ENCODE results near the gene SBF2. TPM values are rescaled to one million over a fixed set of nuclear protein-coding genes. Genes with fewer than 3 reads are reported as not detected.

The SBF2 gene
- total and polyA plus RNA-seq, 4 donors = 50.3 to 74.2 (median 61.3) TPM

DNA sequence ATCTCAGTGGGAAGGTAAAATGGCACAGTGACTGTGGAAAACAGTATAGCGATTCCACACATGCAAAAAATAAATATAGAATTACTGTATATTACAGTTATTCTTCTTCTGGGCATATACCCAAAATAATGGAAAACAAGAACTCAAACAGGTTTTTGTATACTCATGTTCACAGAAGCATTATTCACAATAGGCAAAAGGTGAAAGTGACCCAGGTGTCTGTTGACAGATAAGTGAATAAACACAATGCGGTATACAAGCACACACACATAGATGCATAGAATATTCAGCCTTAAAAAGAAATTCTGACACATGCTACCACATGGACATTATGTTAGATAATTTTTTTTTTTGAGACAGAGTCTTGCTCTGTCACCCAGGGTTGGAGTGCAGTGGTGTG lies 397.1 kb downstream of the SBF2 start:
- no peak for DNase-seq (ENCODE audit: low read depth in 4 of 6, low spot score in 6 of 6)
- H3K4me3 ChIP-seq (ENCODE audit: low read depth, low read length) = no peak overlapping the region
- H3K36me3 ChIP-seq (ENCODE audit: control insufficient read depth, insufficient read depth, low read length) = no peaks in the 10 kb centered on the region
- no peaks in the 10 kb centered on the region for H3K9me3 ChIP-seq (ENCODE audit: control insufficient read depth, insufficient read depth, low read length)
- no CpG with 5 or more reads among the region's 2 CpGs for WGBS (ENCODE audit: insufficient coverage)
- no peak overlapping the region for H3K27ac ChIP-seq (ENCODE audit: low read depth, low read length)
- no peaks in the 10 kb centered on the region for H3K4me1 ChIP-seq (ENCODE audit: control insufficient read depth, insufficient read depth, low read length)
- H3K27me3 ChIP-seq (ENCODE audit: control insufficient read depth, insufficient read depth, low read length) = no peaks in the 10 kb centered on the region

DNA sequence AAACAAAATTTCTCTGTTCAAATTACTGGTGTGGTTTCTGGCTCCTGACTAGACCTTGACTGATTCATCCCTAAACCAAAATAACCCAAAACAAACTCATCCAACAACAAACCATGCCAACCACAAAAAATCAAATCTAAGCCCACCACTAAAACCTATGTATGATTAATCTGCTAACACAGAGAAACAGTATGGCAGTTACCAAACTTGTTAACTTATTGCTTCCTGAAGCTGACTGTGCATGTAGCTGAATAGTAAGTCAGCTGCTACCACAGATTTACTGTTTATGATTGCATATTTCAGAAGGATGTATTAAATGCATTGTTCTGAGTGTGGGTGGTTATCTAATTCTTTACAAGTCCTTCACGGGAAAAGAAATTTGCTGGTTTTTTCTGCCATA lies 399.0 kb downstream of the SBF2 start:
- H3K36me3 ChIP-seq (ENCODE audit: control insufficient read depth, insufficient read depth, low read length) = no peaks in the 10 kb centered on the region
- H3K27ac ChIP-seq (ENCODE audit: low read depth, low read length) = no peak overlapping the region
- no peaks in the 10 kb centered on the region for H3K27me3 ChIP-seq (ENCODE audit: control insufficient read depth, insufficient read depth, low read length)
- DNase-seq (ENCODE audit: low read depth in 4 of 6, low spot score in 6 of 6) = no peak
- WGBS (ENCODE audit: insufficient coverage) = no CpG with 5 or more reads among the region's 1 CpG
- no peaks in the 10 kb centered on the region for H3K9me3 ChIP-seq (ENCODE audit: control insufficient read depth, insufficient read depth, low read length)
- H3K4me1 ChIP-seq (ENCODE audit: control insufficient read depth, insufficient read depth, low read length) = no peaks in the 10 kb centered on the region
- no peak overlapping the region for H3K4me3 ChIP-seq (ENCODE audit: low read depth, low read length)

DNA sequence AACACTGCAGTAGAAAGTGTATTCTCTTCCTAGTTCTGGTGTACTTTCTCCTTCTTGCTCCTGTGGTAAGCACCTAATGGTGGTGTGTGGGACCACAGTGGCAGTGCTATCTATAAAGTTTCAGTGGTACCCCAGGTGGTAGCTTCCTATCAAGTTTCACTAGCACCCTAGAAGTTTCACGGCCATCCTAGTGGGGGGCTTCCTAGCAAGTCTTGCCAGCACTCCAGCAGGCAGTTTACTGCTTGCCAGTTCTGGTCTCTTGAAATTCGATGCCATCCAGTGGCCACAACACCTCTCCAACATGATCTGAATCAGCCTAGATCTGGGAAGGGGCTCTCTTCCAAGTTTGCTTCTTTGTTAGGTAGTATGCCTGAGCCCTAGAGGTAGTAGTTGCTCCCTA lies 400.5 kb downstream of the SBF2 start:
- Histone ChIP-seq H3K27ac (ENCODE audit: low read depth, low read length) (no peak overlapping the region), H3K4me1 (ENCODE audit: control insufficient read depth, insufficient read depth, low read length) (no peaks in the 10 kb centered on the region), H3K4me3 (ENCODE audit: low read depth, low read length) (no peak overlapping the region), H3K36me3 (ENCODE audit: control insufficient read depth, insufficient read depth, low read length) (no peaks in the 10 kb centered on the region), H3K9me3 (ENCODE audit: control insufficient read depth, insufficient read depth, low read length) (no peaks in the 10 kb centered on the region), H3K27me3 (ENCODE audit: control insufficient read depth, insufficient read depth, low read length) (no peaks in the 10 kb centered on the region)
- 56% methylated on average over 1 of the region's 2 CpGs for WGBS (ENCODE audit: insufficient coverage)
- DNase-seq (ENCODE audit: low read depth in 4 of 6, low spot score in 6 of 6) = no peak

DNA sequence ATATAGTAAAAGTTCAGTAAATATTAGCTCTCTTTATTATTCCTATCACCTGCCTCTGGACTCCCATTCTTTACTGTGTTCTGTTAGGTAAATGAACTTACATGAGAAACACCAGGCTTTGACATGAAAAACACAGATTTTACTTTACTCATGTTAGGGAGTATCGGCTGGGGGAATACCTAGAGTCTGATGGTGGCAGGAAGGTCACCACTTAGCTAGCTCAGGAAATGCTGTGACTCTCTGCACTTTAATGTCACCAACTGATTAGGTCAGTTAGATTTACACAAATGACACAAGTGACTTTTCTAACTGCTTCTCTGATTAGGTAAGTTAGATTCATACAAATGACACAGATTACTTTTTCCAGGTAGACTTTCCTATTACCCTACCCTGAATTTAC lies 405.1 kb downstream of the SBF2 start:
- Histone ChIP-seq H3K36me3 (ENCODE audit: control insufficient read depth, insufficient read depth, low read length) (no peaks in the 10 kb centered on the region), H3K27me3 (ENCODE audit: control insufficient read depth, insufficient read depth, low read length) (no peaks in the 10 kb centered on the region), H3K4me1 (ENCODE audit: control insufficient read depth, insufficient read depth, low read length) (no peaks in the 10 kb centered on the region), H3K9me3 (ENCODE audit: control insufficient read depth, insufficient read depth, low read length) (no peaks in the 10 kb centered on the region), H3K27ac (ENCODE audit: low read depth, low read length) (no peak overlapping the region), H3K4me3 (ENCODE audit: low read depth, low read length) (no peak overlapping the region)
- no peak for DNase-seq (ENCODE audit: low read depth in 4 of 6, low spot score in 6 of 6)
- no CpG with 5 or more reads among the region's 1 CpG for WGBS (ENCODE audit: insufficient coverage)

DNA sequence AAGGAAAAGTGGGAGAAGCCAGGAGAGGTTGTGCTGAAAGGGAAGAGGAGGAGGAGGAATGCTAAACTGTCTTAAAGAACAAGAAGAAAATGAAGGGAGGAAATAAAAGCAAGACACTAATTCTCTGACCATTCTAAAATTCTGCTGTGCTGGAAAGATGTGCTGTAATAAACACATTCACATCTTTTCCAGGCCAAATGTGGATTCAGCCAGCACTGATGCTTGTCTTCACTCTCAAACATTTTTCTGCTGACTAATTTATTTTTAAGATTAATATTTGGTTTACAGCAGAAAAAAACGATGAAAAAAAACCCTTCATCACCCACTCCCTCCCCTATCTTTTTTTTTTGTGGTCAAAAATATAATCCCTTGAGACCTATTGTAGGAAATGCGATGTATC lies 406.5 kb downstream of the SBF2 start:
- Histone ChIP-seq H3K36me3 (ENCODE audit: control insufficient read depth, insufficient read depth, low read length) (no peaks in the 10 kb centered on the region), H3K4me1 (ENCODE audit: control insufficient read depth, insufficient read depth, low read length) (no peaks in the 10 kb centered on the region), H3K4me3 (ENCODE audit: low read depth, low read length) (no peak overlapping the region), H3K27ac (ENCODE audit: low read depth, low read length) (no peak overlapping the region), H3K9me3 (ENCODE audit: control insufficient read depth, insufficient read depth, low read length) (no peaks in the 10 kb centered on the region), H3K27me3 (ENCODE audit: control insufficient read depth, insufficient read depth, low read length) (no peaks in the 10 kb centered on the region)
- WGBS (ENCODE audit: insufficient coverage) = no CpG with 5 or more reads among the region's 2 CpGs
- no peak for DNase-seq (ENCODE audit: low read depth in 4 of 6, low spot score in 6 of 6)

DNA sequence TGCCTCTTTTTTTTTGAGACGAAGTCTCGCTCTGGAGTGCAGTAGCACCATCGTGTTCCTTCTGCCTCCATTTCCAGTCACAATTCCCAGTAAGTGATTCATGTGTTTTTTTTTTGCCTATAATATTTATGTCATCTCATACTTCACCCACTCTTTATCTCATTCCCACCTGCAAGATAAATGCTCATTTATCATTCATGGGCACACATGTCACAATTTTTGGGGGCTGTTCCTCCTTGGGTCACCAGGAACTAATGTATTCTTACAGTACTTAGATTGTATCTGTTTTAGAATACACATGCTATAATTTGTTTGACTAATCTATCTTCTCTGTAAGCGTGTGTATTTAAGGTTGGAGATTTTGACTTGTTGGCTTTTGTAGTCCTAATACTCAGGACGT lies 407.4 kb downstream of the SBF2 start:
- no peaks in the 10 kb centered on the region for H3K4me1 ChIP-seq (ENCODE audit: control insufficient read depth, insufficient read depth, low read length)
- no peaks in the 10 kb centered on the region for H3K9me3 ChIP-seq (ENCODE audit: control insufficient read depth, insufficient read depth, low read length)
- H3K27me3 ChIP-seq (ENCODE audit: control insufficient read depth, insufficient read depth, low read length) = no peaks in the 10 kb centered on the region
- H3K27ac ChIP-seq (ENCODE audit: low read depth, low read length) = no peak overlapping the region
- no CpG with 5 or more reads among the region's 5 CpGs for WGBS (ENCODE audit: insufficient coverage)
- no peak for DNase-seq (ENCODE audit: low read depth in 4 of 6, low spot score in 6 of 6)
- no peak overlapping the region for H3K4me3 ChIP-seq (ENCODE audit: low read depth, low read length)
- no peaks in the 10 kb centered on the region for H3K36me3 ChIP-seq (ENCODE audit: control insufficient read depth, insufficient read depth, low read length)

DNA sequence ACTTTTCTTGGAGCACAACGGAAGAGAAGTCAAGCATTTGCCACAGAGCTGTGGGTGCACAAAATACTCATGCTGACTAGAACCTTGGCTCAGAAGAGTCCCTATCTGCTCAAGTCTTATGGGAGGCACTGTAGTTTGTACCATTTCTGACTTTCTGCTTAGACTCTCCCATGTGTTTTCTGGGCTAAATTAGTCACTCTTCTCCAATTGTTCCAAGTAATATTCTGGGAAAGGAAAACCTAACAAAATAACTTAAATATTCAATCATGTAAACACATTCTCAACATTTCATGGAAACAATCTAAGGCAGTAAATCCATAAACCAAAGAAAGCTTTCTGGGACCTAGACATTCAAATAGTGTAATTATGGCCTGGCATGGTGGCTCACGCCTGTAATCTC lies 409.4 kb downstream of the SBF2 start:
- Histone ChIP-seq H3K9me3 (ENCODE audit: control insufficient read depth, insufficient read depth, low read length) (no peaks in the 10 kb centered on the region), H3K4me3 (ENCODE audit: low read depth, low read length) (no peak overlapping the region)
- 71% methylated on average over 1 of the region's 2 CpGs for WGBS (ENCODE audit: insufficient coverage)

DNA sequence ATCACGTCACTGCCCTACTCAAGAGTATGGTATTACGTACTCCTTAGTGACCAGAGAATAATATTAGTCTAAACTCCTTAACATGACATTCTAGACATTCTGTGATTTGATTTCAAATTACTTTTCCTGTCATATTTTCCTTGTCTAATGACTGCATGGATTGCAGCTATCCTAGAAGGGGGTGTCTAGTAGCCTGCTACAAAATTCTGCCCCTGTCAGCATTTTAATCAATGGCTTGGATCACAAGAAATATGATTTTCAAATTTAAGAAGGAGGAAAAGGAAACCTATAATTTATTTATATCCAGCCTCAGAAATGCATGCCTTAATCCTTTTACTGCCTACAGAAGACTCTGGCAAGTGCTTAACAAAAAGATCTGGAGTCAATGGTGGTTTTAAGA lies 413.4 kb downstream of the SBF2 start:
- no peaks in the 10 kb centered on the region for H3K27me3 ChIP-seq (ENCODE audit: control insufficient read depth, insufficient read depth, low read length)
- no peaks in the 10 kb centered on the region for H3K9me3 ChIP-seq (ENCODE audit: control insufficient read depth, insufficient read depth, low read length)
- no peaks in the 10 kb centered on the region for H3K36me3 ChIP-seq (ENCODE audit: control insufficient read depth, insufficient read depth, low read length)
- WGBS (ENCODE audit: insufficient coverage) = no CpG with 5 or more reads among the region's 2 CpGs
- DNase-seq (ENCODE audit: low read depth in 4 of 6, low spot score in 6 of 6) = no peak
- no peak overlapping the region for H3K4me3 ChIP-seq (ENCODE audit: low read depth, low read length)
- H3K27ac ChIP-seq (ENCODE audit: low read depth, low read length) = no peak overlapping the region
- no peaks in the 10 kb centered on the region for H3K4me1 ChIP-seq (ENCODE audit: control insufficient read depth, insufficient read depth, low read length)

More for the DNA sequence above, 409.4 kb downstream of the SBF2 start:
- no peak overlapping the region for H3K27ac ChIP-seq (ENCODE audit: low read depth, low read length)
- H3K36me3 ChIP-seq (ENCODE audit: control insufficient read depth, insufficient read depth, low read length) = no peaks in the 10 kb centered on the region
- H3K27me3 ChIP-seq (ENCODE audit: control insufficient read depth, insufficient read depth, low read length) = no peaks in the 10 kb centered on the region
- no peak for DNase-seq (ENCODE audit: low read depth in 4 of 6, low spot score in 6 of 6)
- no peaks in the 10 kb centered on the region for H3K4me1 ChIP-seq (ENCODE audit: control insufficient read depth, insufficient read depth, low read length)

DNA sequence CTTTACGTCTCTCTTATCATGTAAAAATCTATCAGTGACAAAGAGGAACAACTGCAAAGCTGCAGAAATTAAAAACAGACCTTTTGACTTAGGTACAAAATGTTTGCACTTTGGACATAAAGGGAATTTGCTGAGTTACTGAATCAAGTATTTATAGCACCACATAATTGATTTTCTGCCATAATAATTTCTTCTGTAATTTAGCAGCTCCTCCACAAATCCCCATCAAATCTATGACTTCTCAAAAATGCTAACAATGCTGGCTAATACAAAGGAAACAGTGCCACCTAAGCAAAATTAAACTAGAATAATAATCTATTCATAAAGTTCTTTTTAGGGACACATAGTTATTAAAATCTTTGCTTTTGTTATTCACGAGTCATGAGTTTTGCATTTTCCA lies 415.1 kb downstream of the SBF2 start:
- no peaks in the 10 kb centered on the region for H3K27me3 ChIP-seq (ENCODE audit: control insufficient read depth, insufficient read depth, low read length)
- H3K27ac ChIP-seq (ENCODE audit: low read depth, low read length) = no peak overlapping the region
- H3K36me3 ChIP-seq (ENCODE audit: control insufficient read depth, insufficient read depth, low read length) = no peaks in the 10 kb centered on the region
- no peak for DNase-seq (ENCODE audit: low read depth in 4 of 6, low spot score in 6 of 6)
- H3K4me3 ChIP-seq (ENCODE audit: low read depth, low read length) = no peak overlapping the region
- no peaks in the 10 kb centered on the region for H3K9me3 ChIP-seq (ENCODE audit: control insufficient read depth, insufficient read depth, low read length)
- no peaks in the 10 kb centered on the region for H3K4me1 ChIP-seq (ENCODE audit: control insufficient read depth, insufficient read depth, low read length)
- 86% methylated on average over 1 of the region's 2 CpGs for WGBS (ENCODE audit: insufficient coverage)

DNA sequence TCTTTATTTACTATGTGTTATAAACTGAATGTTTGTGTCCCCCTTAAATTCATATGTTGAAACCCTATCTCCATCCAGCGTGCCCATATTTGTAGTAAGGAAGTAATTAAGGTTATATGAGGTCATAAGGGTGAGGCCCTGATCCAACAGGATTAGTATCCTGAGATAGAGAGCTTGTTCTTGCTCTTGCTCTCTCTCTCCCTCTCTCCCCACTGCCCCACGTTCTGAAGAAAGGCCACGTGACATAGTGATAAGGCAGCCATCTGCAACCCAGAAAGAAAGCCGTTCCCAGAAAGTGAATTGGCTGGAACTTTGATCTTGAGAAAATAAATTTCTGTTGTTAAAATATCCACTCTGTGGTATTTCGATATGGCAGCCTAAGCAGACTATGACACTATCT lies 417.7 kb downstream of the SBF2 start:
- no peak overlapping the region for H3K27ac ChIP-seq (ENCODE audit: low read depth, low read length)
- no peak for DNase-seq (ENCODE audit: low read depth in 4 of 6, low spot score in 6 of 6)
- peaks cover 5% of the 10 kb centered on the region for H3K9me3 ChIP-seq (ENCODE audit: control insufficient read depth, insufficient read depth, low read length)
- no peak overlapping the region for H3K4me3 ChIP-seq (ENCODE audit: low read depth, low read length)
- H3K4me1 ChIP-seq (ENCODE audit: control insufficient read depth, insufficient read depth, low read length) = no peaks in the 10 kb centered on the region
- H3K27me3 ChIP-seq (ENCODE audit: control insufficient read depth, insufficient read depth, low read length) = no peaks in the 10 kb centered on the region
- H3K36me3 ChIP-seq (ENCODE audit: control insufficient read depth, insufficient read depth, low read length) = no peaks in the 10 kb centered on the region
- WGBS (ENCODE audit: insufficient coverage) = 100% methylated on average over 2 of the region's 5 CpGs

Measured in spinal cord (tissue), 10 donors.